Choroid plexus epithelial cell (primary cell): Measurements from ENCODE around the gene POR.

Experiments
- DNase-seq: peaks from one replicate; pipeline ENCODE4 v3.0.0-alpha.2; 2010; ENCODE audit warnings: low read depth
- H3K4me3 ChIP-seq: 2 replicates; pipeline ENCODE4 v1.5.1; 2011; ENCODE audit warnings: low read depth, mild to moderate bottlenecking, control low read depth, low read length, moderate library complexity
- CTCF ChIP-seq: conservative IDR thresholded peaks from 2 replicates; pipeline ENCODE4 v1.5.1; 2011; ENCODE audit warnings: low read depth, mild to moderate bottlenecking, control low read depth, inconsistent platforms, low read length, moderate library complexity

Gene POR

GRCh38 chr7:75913437-75913836 lies 1.5 kb upstream of the POR start:
- TF ChIP-seq CTCF, result no peak
- no peak for DNase-seq

GRCh38 chr7:75914169-75914654 lies 743 bp upstream of the POR start:
- DNase-seq, result no peak
- no peak for TF ChIP-seq CTCF

More at GRCh38 chr7:75913437-75913836, 1.5 kb upstream of the POR start:
- H3K4me3 ChIP-seq, result no peak overlapping the region

GRCh38 chr7:75915416-75916156 lies 631 bp downstream of the POR start:
- peak; percentile 52 for DNase-seq
- TF ChIP-seq CTCF, result no peak
- peak overlapping the region; percentile 89 for H3K4me3 ChIP-seq

More at GRCh38 chr7:75914169-75914654, 743 bp upstream of the POR start:
- H3K4me3 ChIP-seq, result peak overlapping the region; percentile 89

- TF ChIP-seq CTCF, result no peak
- H3K4me3 ChIP-seq, result peak overlapping the region; percentile 89
- no peak for DNase-seq
These were observed 1.3 kb downstream of the POR start for GRCh38 chr7:75916259-75916658.

- no peak for TF ChIP-seq CTCF
- H3K4me3 ChIP-seq, result no peak overlapping the region
- no peak for DNase-seq
These were observed 2.0 kb downstream of the POR start for GRCh38 chr7:75916685-75917634.

GRCh38 chr7:75920431-75921161 lies 5.6 kb downstream of the POR start:
- DNase-seq, result peak; percentile 54
- no peak overlapping the region for H3K4me3 ChIP-seq
- TF ChIP-seq CTCF, result no peak
